ENCODE results near the gene TMC1.

Gene TMC1

DNA sequence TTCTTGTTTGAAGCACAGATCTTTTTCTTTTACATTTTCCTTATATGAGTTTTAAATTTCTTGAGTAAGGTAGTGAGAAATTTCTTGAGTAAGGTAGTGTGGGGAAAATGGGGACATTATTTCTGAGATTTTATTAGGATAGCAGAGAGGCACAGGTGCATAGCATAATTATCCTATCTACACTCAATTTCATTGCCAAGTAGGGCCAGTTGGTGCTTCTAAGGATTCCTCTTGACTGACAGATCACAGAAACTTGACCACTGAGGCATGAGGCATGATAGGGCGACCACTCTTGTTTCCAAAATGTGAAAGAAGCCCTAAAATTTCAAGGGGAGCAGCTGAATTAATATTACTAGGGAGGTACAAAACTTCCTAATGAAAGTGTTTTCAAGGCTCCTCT lies 31.4 kb upstream of the TMC1 start:
- Histone ChIP-seq H2AK5ac (ENCODE audit: low read length, severe bottlenecking) (no peak overlapping the region), H3K4ac (ENCODE audit: low read depth in 1 of 2, low read length in 2 of 2) (no peak overlapping the region), H4K8ac (ENCODE audit: low read length) (no peak overlapping the region), H3K18ac (ENCODE audit: low read depth in 1 of 2, low read length in 2 of 2) (no peak overlapping the region), H3K36me3 (ENCODE audit: control insufficient read depth in 1 of 2, insufficient read depth in 2 of 2, low read depth in 1 of 2, low read length in 2 of 2) (no peaks in the 10 kb centered on the region), H2BK120ac (ENCODE audit: low read depth, low read length) (no peak overlapping the region), H3K4me1 (ENCODE audit: control insufficient read depth, insufficient read depth, low read depth, low read length) (peaks cover 2% of the 10 kb centered on the region), H4K91ac (ENCODE audit: low read length) (no peak overlapping the region), H3K27ac (ENCODE audit: low read length, poor library complexity, severe bottlenecking) (no peak overlapping the region), H3K79me1 (replicated peaks; ENCODE audit: low read length, poor library complexity, severe bottlenecking) (no peaks in the 10 kb centered on the region), H3K23ac (ENCODE audit: low read length in 2 of 2) (no peak overlapping the region), H2BK15ac (ENCODE audit: low read depth, poor library complexity, severe bottlenecking) (no peak overlapping the region), H3K9me3 (ENCODE audit: control insufficient read depth, low read length) (no peaks in the 10 kb centered on the region), H2AFZ (ENCODE audit: low read depth, low read length) (no peak overlapping the region), H3K4me3 (ENCODE audit: insufficient read depth in 1 of 2, low read depth in 1 of 2, low read length in 2 of 2) (no peak overlapping the region), H3K4me2 (ENCODE audit: low read length, poor library complexity, severe bottlenecking) (no peak overlapping the region), H3K27me3 (ENCODE audit: control insufficient read depth in 1 of 2, insufficient read depth in 1 of 2, low read length in 2 of 2) (no peaks in the 10 kb centered on the region), H3K9ac (ENCODE audit: low read length) (no peak overlapping the region), H2BK5ac (ENCODE audit: low read depth, low read length, poor library complexity, severe bottlenecking) (no peak overlapping the region), H2BK12ac (ENCODE audit: low read length in 2 of 2) (no peak overlapping the region), H3K14ac (ENCODE audit: low read length in 2 of 2) (no peak overlapping the region)
- DNase-seq: no peak
- 83% methylated on average over 1 of the region's 1 CpG for WGBS

GRCh38 chr9:72491242-72491641 lies 30.2 kb upstream of the TMC1 start:
- DNase-seq: no peak
- Histone ChIP-seq H2BK12ac (ENCODE audit: low read length in 2 of 2) (no peak overlapping the region), H3K36me3 (ENCODE audit: control insufficient read depth in 1 of 2, insufficient read depth in 2 of 2, low read depth in 1 of 2, low read length in 2 of 2) (no peaks in the 10 kb centered on the region), H4K8ac (ENCODE audit: low read length) (no peak overlapping the region), H2BK120ac (ENCODE audit: low read depth, low read length) (no peak overlapping the region), H2BK5ac (ENCODE audit: low read depth, low read length, poor library complexity, severe bottlenecking) (no peak overlapping the region), H3K4me3 (ENCODE audit: insufficient read depth in 1 of 2, low read depth in 1 of 2, low read length in 2 of 2) (no peak overlapping the region), H3K4ac (ENCODE audit: low read depth in 1 of 2, low read length in 2 of 2) (no peak overlapping the region), H3K27me3 (ENCODE audit: control insufficient read depth in 1 of 2, insufficient read depth in 1 of 2, low read length in 2 of 2) (no peaks in the 10 kb centered on the region), H4K91ac (ENCODE audit: low read length) (no peak overlapping the region), H3K18ac (ENCODE audit: low read depth in 1 of 2, low read length in 2 of 2) (no peak overlapping the region), H3K79me1 (replicated peaks; ENCODE audit: low read length, poor library complexity, severe bottlenecking) (no peaks in the 10 kb centered on the region), H3K9ac (ENCODE audit: low read length) (no peak overlapping the region), H3K14ac (ENCODE audit: low read length in 2 of 2) (no peak overlapping the region), H3K9me3 (ENCODE audit: control insufficient read depth, low read length) (no peaks in the 10 kb centered on the region), H3K23ac (ENCODE audit: low read length in 2 of 2) (no peak overlapping the region), H2AK5ac (ENCODE audit: low read length, severe bottlenecking) (no peak overlapping the region), H2AFZ (ENCODE audit: low read depth, low read length) (no peak overlapping the region), H3K4me2 (ENCODE audit: low read length, poor library complexity, severe bottlenecking) (no peak overlapping the region), H2BK15ac (ENCODE audit: low read depth, poor library complexity, severe bottlenecking) (no peak overlapping the region), H3K4me1 (ENCODE audit: control insufficient read depth, insufficient read depth, low read depth, low read length) (no peaks in the 10 kb centered on the region), H3K27ac (ENCODE audit: low read length, poor library complexity, severe bottlenecking) (no peak overlapping the region)
- no CpG with 5 or more reads among the region's 2 CpGs for WGBS

DNA sequence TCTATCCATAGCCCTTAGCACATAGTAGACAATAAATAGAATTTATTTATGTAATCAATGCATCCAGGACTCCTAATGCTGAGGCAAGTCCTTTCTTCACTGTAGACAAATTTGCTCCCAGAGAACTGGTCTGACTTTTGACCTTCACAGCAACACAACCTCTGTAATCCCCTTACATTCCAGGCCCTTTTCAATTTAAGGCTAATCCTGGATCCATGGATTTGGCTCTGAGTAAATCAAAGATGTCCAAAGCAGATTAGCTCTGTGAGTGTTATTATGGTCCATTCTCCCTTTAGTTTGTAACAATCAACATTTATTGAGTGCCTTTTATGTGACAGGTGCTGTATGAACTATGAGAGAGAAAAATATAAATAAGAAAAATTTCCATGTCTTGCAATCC lies 27.4 kb upstream of the TMC1 start:
- H3K14ac ChIP-seq (ENCODE audit: low read length in 2 of 2): no peak overlapping the region
- H3K27ac ChIP-seq (ENCODE audit: low read length, poor library complexity, severe bottlenecking): no peak overlapping the region
- H3K4me2 ChIP-seq (ENCODE audit: low read length, poor library complexity, severe bottlenecking): no peak overlapping the region
- no peaks in the 10 kb centered on the region for H3K9me3 ChIP-seq (ENCODE audit: control insufficient read depth, low read length)
- H2BK120ac ChIP-seq (ENCODE audit: low read depth, low read length): no peak overlapping the region
- H2BK12ac ChIP-seq (ENCODE audit: low read length in 2 of 2): no peak overlapping the region
- no peak overlapping the region for H3K4me3 ChIP-seq (ENCODE audit: insufficient read depth in 1 of 2, low read depth in 1 of 2, low read length in 2 of 2)
- H3K4me1 ChIP-seq (ENCODE audit: control insufficient read depth, insufficient read depth, low read depth, low read length): no peaks in the 10 kb centered on the region
- no peak overlapping the region for H2AFZ ChIP-seq (ENCODE audit: low read depth, low read length)
- no peak overlapping the region for H4K91ac ChIP-seq (ENCODE audit: low read length)
- H2BK5ac ChIP-seq (ENCODE audit: low read depth, low read length, poor library complexity, severe bottlenecking): no peak overlapping the region
- no peak for DNase-seq
- no peak overlapping the region for H3K18ac ChIP-seq (ENCODE audit: low read depth in 1 of 2, low read length in 2 of 2)
- H3K79me1 ChIP-seq (replicated peaks; ENCODE audit: low read length, poor library complexity, severe bottlenecking): no peaks in the 10 kb centered on the region
- no peak overlapping the region for H3K9ac ChIP-seq (ENCODE audit: low read length)
- H3K36me3 ChIP-seq (ENCODE audit: control insufficient read depth in 1 of 2, insufficient read depth in 2 of 2, low read depth in 1 of 2, low read length in 2 of 2): no peaks in the 10 kb centered on the region
- H3K23ac ChIP-seq (ENCODE audit: low read length in 2 of 2): no peak overlapping the region
- H2BK15ac ChIP-seq (ENCODE audit: low read depth, poor library complexity, severe bottlenecking): no peak overlapping the region
- no peak overlapping the region for H3K4ac ChIP-seq (ENCODE audit: low read depth in 1 of 2, low read length in 2 of 2)
- no peak overlapping the region for H2AK5ac ChIP-seq (ENCODE audit: low read length, severe bottlenecking)
- H4K8ac ChIP-seq (ENCODE audit: low read length): no peak overlapping the region
- no peaks in the 10 kb centered on the region for H3K27me3 ChIP-seq (ENCODE audit: control insufficient read depth in 1 of 2, insufficient read depth in 1 of 2, low read length in 2 of 2)

GRCh38 chr9:72497447-72498046 lies 23.9 kb upstream of the TMC1 start:
- Histone ChIP-seq H3K18ac (ENCODE audit: low read depth in 1 of 2, low read length in 2 of 2) (no peak overlapping the region), H2BK15ac (ENCODE audit: low read depth, poor library complexity, severe bottlenecking) (no peak overlapping the region), H2BK120ac (ENCODE audit: low read depth, low read length) (no peak overlapping the region), H2AK5ac (ENCODE audit: low read length, severe bottlenecking) (no peak overlapping the region), H3K27ac (ENCODE audit: low read length, poor library complexity, severe bottlenecking) (no peak overlapping the region), H3K4me3 (ENCODE audit: insufficient read depth in 1 of 2, low read depth in 1 of 2, low read length in 2 of 2) (no peak overlapping the region), H2AFZ (ENCODE audit: low read depth, low read length) (no peak overlapping the region), H2BK5ac (ENCODE audit: low read depth, low read length, poor library complexity, severe bottlenecking) (no peak overlapping the region), H2BK12ac (ENCODE audit: low read length in 2 of 2) (no peak overlapping the region), H4K91ac (ENCODE audit: low read length) (no peak overlapping the region), H4K8ac (ENCODE audit: low read length) (no peak overlapping the region), H3K9ac (ENCODE audit: low read length) (no peak overlapping the region), H3K27me3 (ENCODE audit: control insufficient read depth in 1 of 2, insufficient read depth in 1 of 2, low read length in 2 of 2) (no peaks in the 10 kb centered on the region), H3K23ac (ENCODE audit: low read length in 2 of 2) (no peak overlapping the region), H3K4ac (ENCODE audit: low read depth in 1 of 2, low read length in 2 of 2) (no peak overlapping the region), H3K79me1 (replicated peaks; ENCODE audit: low read length, poor library complexity, severe bottlenecking) (no peaks in the 10 kb centered on the region), H3K9me3 (ENCODE audit: control insufficient read depth, low read length) (no peaks in the 10 kb centered on the region), H3K4me2 (ENCODE audit: low read length, poor library complexity, severe bottlenecking) (no peak overlapping the region), H3K36me3 (ENCODE audit: control insufficient read depth in 1 of 2, insufficient read depth in 2 of 2, low read depth in 1 of 2, low read length in 2 of 2) (no peaks in the 10 kb centered on the region), H3K14ac (ENCODE audit: low read length in 2 of 2) (no peak overlapping the region), H3K4me1 (ENCODE audit: control insufficient read depth, insufficient read depth, low read depth, low read length) (no peaks in the 10 kb centered on the region)
- 85% methylated on average over 9 of the region's 9 CpGs for WGBS
- DNase-seq: no peak

Measured in mesenchymal stem cell (in vitro differentiated cells and primary cell).